Suprapubic skin (tissue), 3 donors: Measurements from ENCODE around the gene BTC.

Source experiments
- CTCF ChIP-seq, 2 donors: fragments of 200-600 bp in 1 of 2; fragments of 450-650 bp in 1 of 2; sonication (generic) in 1 of 2; IDR thresholded peaks; one replicate each; pipeline ENCODE4 v1.5.1; 2016 to 2019; ENCODE audit warnings: antibody characterized with exemption in 2 of 2, mild to moderate bottlenecking in 1 of 2, moderate library complexity in 1 of 2
- POLR2AphosphoS5 ChIP-seq, 3 donors: sonication (generic); formaldehyde crosslinking; IDR thresholded peaks; one replicate each; pipeline ENCODE4 v1.6.1; 2017; ENCODE audit warnings: antibody characterized with exemption in 3 of 3

GRCh38 chr4:74821541-74821940 lies 27.2 kb upstream of the BTC start:
- TF ChIP-seq CTCF (IDR thresholded peaks at IDR 0.05) (no peak), POLR2AphosphoS5 (IDR thresholded peaks at IDR 0.05) (no peak)
